ENCODE data around the gene TUBA4B. TPM values are rescaled to one million over a fixed set of nuclear protein-coding genes. Genes with fewer than 3 reads are reported as not detected.
A peak's percentile ranks its signal among the peaks of the same experiment; 100 is the strongest.

The TUBA4B gene
- total RNA-seq, 2 donors from 2014 or later: not detected

GRCh38 chr2:219213486-219214071, 39.5 kb upstream of the TUBA4B start:
- Histone ChIP-seq H3K36me3 (replicated peaks in 1 of 2; ENCODE audit: insufficient read depth in 1 of 2, low read depth in 2 of 2) (peaks cover 0 to 3% of the 10 kb centered on the region in 2 donors), H3K9me3 (no peaks in the 10 kb centered on the region), H3K27ac (no peak overlapping the region), H3K27me3 (no peaks in the 10 kb centered on the region), H3K4me3 (no peak overlapping the region), H3K4me1 (peaks cover 16% of the 10 kb centered on the region)
- WGBS, 2 donors: 91 to 94% methylated on average over 10 of the region's 10 CpGs
- DNase-seq: peak in 1 of 4 donors; percentile 2
- intact Hi-C loops (cut with DNase I): no loop called here
- ATAC-seq: no peak
- no peak for TF ChIP-seq POLR2A (IDR thresholded peaks at IDR 0.05)
- TF ChIP-seq, protein P1, sequence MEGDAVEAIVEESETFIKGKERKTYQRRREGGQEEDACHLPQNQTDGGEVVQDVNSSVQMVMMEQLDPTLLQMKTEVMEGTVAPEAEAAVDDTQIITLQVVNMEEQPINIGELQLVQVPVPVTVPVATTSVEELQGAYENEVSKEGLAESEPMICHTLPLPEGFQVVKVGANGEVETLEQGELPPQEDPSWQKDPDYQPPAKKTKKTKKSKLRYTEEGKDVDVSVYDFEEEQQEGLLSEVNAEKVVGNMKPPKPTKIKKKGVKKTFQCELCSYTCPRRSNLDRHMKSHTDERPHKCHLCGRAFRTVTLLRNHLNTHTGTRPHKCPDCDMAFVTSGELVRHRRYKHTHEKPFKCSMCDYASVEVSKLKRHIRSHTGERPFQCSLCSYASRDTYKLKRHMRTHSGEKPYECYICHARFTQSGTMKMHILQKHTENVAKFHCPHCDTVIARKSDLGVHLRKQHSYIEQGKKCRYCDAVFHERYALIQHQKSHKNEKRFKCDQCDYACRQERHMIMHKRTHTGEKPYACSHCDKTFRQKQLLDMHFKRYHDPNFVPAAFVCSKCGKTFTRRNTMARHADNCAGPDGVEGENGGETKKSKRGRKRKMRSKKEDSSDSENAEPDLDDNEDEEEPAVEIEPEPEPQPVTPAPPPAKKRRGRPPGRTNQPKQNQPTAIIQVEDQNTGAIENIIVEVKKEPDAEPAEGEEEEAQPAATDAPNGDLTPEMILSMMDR (IDR thresholded peaks at IDR 0.05): no peak

GRCh38 chr2:219214141-219214540, 38.9 kb upstream of the TUBA4B start:
- ATAC-seq: no peak
- H3K27ac ChIP-seq: no peak overlapping the region
- H3K9me3 ChIP-seq: no peaks in the 10 kb centered on the region
- intact Hi-C loops (cut with DNase I): no loop called here
- H3K4me3 ChIP-seq: no peak overlapping the region
- H3K4me1 ChIP-seq: peaks cover 22% of the 10 kb centered on the region
- TF ChIP-seq, protein P1 (IDR thresholded peaks at IDR 0.05): no peak
- TF ChIP-seq POLR2A (IDR thresholded peaks at IDR 0.05): no peak
- WGBS, 2 donors: 94 to 95% methylated on average over 15 of the region's 15 CpGs
- peaks cover 0 to 2% of the 10 kb centered on the region in 2 donors for H3K36me3 ChIP-seq (replicated peaks in 1 of 2; ENCODE audit: insufficient read depth in 1 of 2, low read depth in 2 of 2)
- peak in 1 of 4 donors; percentile 5 for DNase-seq
- no peaks in the 10 kb centered on the region for H3K27me3 ChIP-seq

- TF ChIP-seq, protein P1 (IDR thresholded peaks at IDR 0.05): no peak
- no peak for TF ChIP-seq POLR2A (IDR thresholded peaks at IDR 0.05)
- intact Hi-C loops (cut with DNase I): no loop called here
- H3K9me3 ChIP-seq: no peaks in the 10 kb centered on the region
- no peak overlapping the region for H3K4me3 ChIP-seq
- WGBS, 2 donors: 86 to 89% methylated on average over 6 of the region's 6 CpGs
- ATAC-seq (no peak), DNase-seq (no peak)
- no peaks in the 10 kb centered on the region for H3K27me3 ChIP-seq
- H3K4me1 ChIP-seq: peaks cover 28% of the 10 kb centered on the region
- H3K27ac ChIP-seq: no peak overlapping the region
- H3K36me3 ChIP-seq (replicated peaks in 1 of 2; ENCODE audit: insufficient read depth in 1 of 2, low read depth in 2 of 2): peaks cover 0 to 2% of the 10 kb centered on the region in 2 donors
These were observed 38.3 kb upstream of the TUBA4B start for GRCh38 chr2:219214786-219215185.

DNA sequence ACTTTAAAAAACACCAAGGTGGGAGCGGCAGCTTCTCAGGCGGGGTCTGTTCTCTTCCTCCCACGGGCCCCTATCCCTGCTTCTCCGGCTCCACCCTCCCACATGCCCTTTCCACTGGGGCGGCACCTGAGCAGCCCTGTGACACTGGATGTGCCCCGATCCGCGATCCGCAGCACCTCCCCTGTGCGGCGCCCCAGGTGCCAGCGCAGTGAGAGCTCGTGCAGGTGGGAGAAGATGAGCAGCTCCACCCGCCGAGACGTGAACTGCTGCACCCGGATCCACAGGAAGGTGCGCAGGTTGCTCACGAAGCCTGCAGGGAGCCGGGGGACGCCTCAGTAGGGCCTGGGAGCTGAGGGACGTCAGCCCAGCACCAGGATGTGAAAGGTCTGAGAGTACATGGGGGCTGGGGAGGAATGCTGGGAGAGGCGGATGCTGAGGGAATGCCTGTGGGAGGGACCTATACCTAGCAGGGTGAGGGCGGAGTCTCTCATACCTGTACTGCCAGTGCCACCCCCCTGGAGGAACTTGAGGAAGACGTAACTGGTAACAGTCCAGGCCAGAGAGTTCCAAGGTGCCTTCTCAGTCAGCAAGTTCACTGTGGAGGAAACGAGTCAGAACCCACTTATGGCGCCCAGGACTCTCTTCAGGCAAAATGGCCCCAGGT, 37.0 kb upstream of the TUBA4B start:
- no peak for ATAC-seq
- peaks cover 31% of the 10 kb centered on the region for H3K4me1 ChIP-seq
- intact Hi-C loops (cut with DNase I): no loop called here
- no peak overlapping the region for H3K4me3 ChIP-seq
- WGBS, 2 donors: 90 to 94% methylated on average over 19 to 27 of the region's 27 CpGs
- peaks cover 0 to 2% of the 10 kb centered on the region in 2 donors for H3K36me3 ChIP-seq (replicated peaks in 1 of 2; ENCODE audit: insufficient read depth in 1 of 2, low read depth in 2 of 2)
- no peaks in the 10 kb centered on the region for H3K9me3 ChIP-seq
- DNase-seq: no peak
- no peak overlapping the region for H3K27ac ChIP-seq
- no peaks in the 10 kb centered on the region for H3K27me3 ChIP-seq
- TF ChIP-seq POLR2A (IDR thresholded peaks at IDR 0.05): no peak

- Histone ChIP-seq H3K27ac (no peak overlapping the region), H3K27me3 (no peaks in the 10 kb centered on the region), H3K9me3 (no peaks in the 10 kb centered on the region), H3K4me3 (no peak overlapping the region), H3K4me1 (peaks cover 31% of the 10 kb centered on the region), H3K36me3 (replicated peaks in 1 of 2; ENCODE audit: insufficient read depth in 1 of 2, low read depth in 2 of 2) (peaks cover 0 to 4% of the 10 kb centered on the region in 2 donors)
- ATAC-seq: no peak
- TF ChIP-seq POLR2A (IDR thresholded peaks at IDR 0.05): no peak
- TF ChIP-seq, protein P1 (IDR thresholded peaks at IDR 0.05): no peak
- intact Hi-C loops (cut with DNase I): no loop called here
- WGBS, 2 donors: 85 to 92% methylated on average over 2 to 6 of the region's 6 CpGs
- DNase-seq: no peak
These were observed 36.5 kb upstream of the TUBA4B start for GRCh38 chr2:219216535-219216915.

Measured in body of pancreas (tissue), 4 donors.